Endometrium (tissue), 2 donors: ENCODE data around the gene ITIH2.
"Not testable (repeated sequence)": the region's sequence is repeated elsewhere in the genome, so short reads cannot be mapped to it uniquely, and the experiment has no call there.

Experiments used
- FAIRE-seq: peaks from 2 replicates; lab custom pipeline; 2012; peaks lifted over from hg19 to GRCh38; lab: Jason Lieb, UNC
- donor health status: control.
- donor health status: control.

Gene ITIH2

GRCh38 chr10:7697426-7697825 is 5.7 kb upstream of the ITIH2 start:
- no peak for FAIRE-seq

GRCh38 chr10:7700577-7701125 is 2.5 kb upstream of the ITIH2 start:
- FAIRE-seq: peak; percentile 57

- no peak for FAIRE-seq
These were observed 1.9 kb upstream of the ITIH2 start for GRCh38 chr10:7701158-7701742.

GRCh38 chr10:7702288-7702812 is 766 bp upstream of the ITIH2 start:
- no peak for FAIRE-seq

GRCh38 chr10:7704071-7705016 is 1.2 kb downstream of the ITIH2 start:
- no peak for FAIRE-seq

- FAIRE-seq: no peak
These were observed 2.2 kb downstream of the ITIH2 start for GRCh38 chr10:7705341-7705740.

GRCh38 chr10:7706534-7707073 is 3.5 kb downstream of the ITIH2 start:
- FAIRE-seq: no peak

GRCh38 chr10:7707102-7707501 is 4.0 kb downstream of the ITIH2 start:
- FAIRE-seq: no peak

GRCh38 chr10:7707858-7708622 is 4.9 kb downstream of the ITIH2 start:
- no peak for FAIRE-seq

GRCh38 chr10:7708832-7709231 is 5.7 kb downstream of the ITIH2 start:
- no peak for FAIRE-seq

GRCh38 chr10:7710446-7710845 is 7.3 kb downstream of the ITIH2 start:
- FAIRE-seq: no peak

- FAIRE-seq: not testable (repeated sequence)
These were observed 8.0 kb downstream of the ITIH2 start for GRCh38 chr10:7711075-7711474.

GRCh38 chr10:7715515-7715914 is 12.4 kb downstream of the ITIH2 start:
- no peak for FAIRE-seq

GRCh38 chr10:7717767-7718166 is 14.7 kb downstream of the ITIH2 start:
- FAIRE-seq: no peak

- no peak for FAIRE-seq
These were observed 15.6 kb downstream of the ITIH2 start for GRCh38 chr10:7718685-7719084.

- no peak for FAIRE-seq
These were observed 17.4 kb downstream of the ITIH2 start for GRCh38 chr10:7720478-7720877.

GRCh38 chr10:7722927-7723529 is 19.9 kb downstream of the ITIH2 start:
- no peak for FAIRE-seq

GRCh38 chr10:7734821-7735220 is 31.7 kb downstream of the ITIH2 start:
- no peak for FAIRE-seq

- FAIRE-seq: no peak
These were observed 35.7 kb downstream of the ITIH2 start for GRCh38 chr10:7738536-7739407.

GRCh38 chr10:7744307-7744706 is 41.2 kb downstream of the ITIH2 start:
- FAIRE-seq: no peak

- FAIRE-seq: not testable (repeated sequence)
These were observed 45.5 kb downstream of the ITIH2 start for GRCh38 chr10:7748637-7749036.
